ENCODE measurements around the gene CPA2. TPM values are rescaled to one million over a fixed set of nuclear protein-coding genes. Genes with fewer than 3 reads are reported as not detected.

Gene CPA2
- total and polyA plus RNA-seq, 7 donors: 0.23 to 0.32 (median 0.30) TPM; not detected in 4

- ATAC-seq (no peak), DNase-seq (no peak)
- WGBS, 3 donors: 89 to 92% (median 90%) methylated on average over 4 of the region's 4 CpGs
- Histone ChIP-seq H3K9me3 (no peaks in the 10 kb centered on the region), H3K36me3 (ENCODE audit: insufficient read depth in 1 of 2, low read depth in 1 of 2) (no peaks in the 10 kb centered on the region), H3K4me3 (no peak overlapping the region), H3K27me3 (ENCODE audit: insufficient read depth in 3 of 3, low read length in 2 of 3) (no peaks in the 10 kb centered on the region), H3K27ac (no peak overlapping the region), H3K4me1 (no peaks in the 10 kb centered on the region)
- intact Hi-C loops (cut with DNase I): no loop called here
- TF ChIP-seq CTCF (IDR thresholded peaks at IDR 0.05): no peak
These were observed 21.5 kb downstream of the CPA2 start for GRCh38 chr7:130288168-130288567.

GRCh38 chr7:130288829-130289228 lies 22.2 kb downstream of the CPA2 start:
- H3K9me3 ChIP-seq: no peaks in the 10 kb centered on the region
- no peaks in the 10 kb centered on the region for H3K4me1 ChIP-seq
- DNase-seq: no peak
- no peaks in the 10 kb centered on the region for H3K36me3 ChIP-seq (ENCODE audit: insufficient read depth in 1 of 2, low read depth in 1 of 2)
- no peak for TF ChIP-seq CTCF (IDR thresholded peaks at IDR 0.05)
- intact Hi-C loops (cut with DNase I): no loop called here
- ATAC-seq: no peak
- no peaks in the 10 kb centered on the region for H3K27me3 ChIP-seq (ENCODE audit: insufficient read depth in 3 of 3, low read length in 2 of 3)
- H3K27ac ChIP-seq: no peak overlapping the region
- WGBS, 3 donors: 65% methylated on average over 5 of the region's 5 CpGs
- H3K4me3 ChIP-seq: no peak overlapping the region

- TF ChIP-seq CTCF (IDR thresholded peaks at IDR 0.05): no peak
- Histone ChIP-seq H3K27ac (no peak overlapping the region), H3K4me1 (no peaks in the 10 kb centered on the region), H3K27me3 (ENCODE audit: insufficient read depth in 3 of 3, low read length in 2 of 3) (no peaks in the 10 kb centered on the region), H3K9me3 (no peaks in the 10 kb centered on the region), H3K4me3 (no peak overlapping the region), H3K36me3 (ENCODE audit: insufficient read depth in 1 of 2, low read depth in 1 of 2) (no peaks in the 10 kb centered on the region)
- ATAC-seq: no peak
- intact Hi-C loops (cut with DNase I): no loop called here
- 91 to 92% (median 91%) methylated on average over 9 of the region's 9 CpGs for WGBS, 3 donors
- DNase-seq: no peak
These were observed 22.8 kb downstream of the CPA2 start for GRCh38 chr7:130289478-130289877.

DNA sequence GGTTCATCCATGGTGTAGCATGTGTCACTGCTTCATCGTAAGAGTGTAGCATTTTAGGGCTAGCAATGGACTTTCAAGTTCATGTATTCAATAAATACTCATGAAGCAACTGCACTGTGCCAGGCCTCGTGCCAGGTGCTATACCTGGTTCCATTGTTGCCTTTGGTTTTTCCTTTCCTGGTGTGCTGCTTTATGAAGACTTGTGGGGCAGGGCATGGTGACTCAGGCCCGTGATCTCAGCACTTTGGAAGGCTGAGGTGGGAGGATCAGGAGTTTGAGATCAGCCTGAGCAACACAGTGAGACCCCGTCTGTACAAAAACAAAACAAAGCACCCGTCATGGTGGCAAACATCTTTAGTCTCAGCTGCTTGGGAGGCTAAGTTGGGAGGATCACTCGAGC lies 24.1 kb downstream of the CPA2 start:
- Histone ChIP-seq H3K36me3 (ENCODE audit: insufficient read depth in 1 of 2, low read depth in 1 of 2) (no peaks in the 10 kb centered on the region), H3K27ac (no peak overlapping the region), H3K9me3 (no peaks in the 10 kb centered on the region), H3K27me3 (ENCODE audit: insufficient read depth in 3 of 3, low read length in 2 of 3) (peaks cover 0 to 3% (median 0%) of the 10 kb centered on the region in 3 donors), H3K4me3 (no peak overlapping the region), H3K4me1 (no peaks in the 10 kb centered on the region)
- 91 to 97% (median 96%) methylated on average over 6 of the region's 6 CpGs for WGBS, 3 donors
- no peak for DNase-seq
- no peak for ATAC-seq
- intact Hi-C loops (cut with DNase I): no loop called here
- TF ChIP-seq CTCF (IDR thresholded peaks at IDR 0.05): no peak

GRCh38 chr7:130292682-130293257 lies 26.1 kb downstream of the CPA2 start, which contains the start of gene CPA4:
Gene CPA4, plus strand, starts transcription at chr7:130293161. Its CDS starts 20 bp downstream, at chr7:130293181.
- Histone ChIP-seq H3K27me3 (ENCODE audit: insufficient read depth in 3 of 3, low read length in 2 of 3) (peaks cover 0 to 3% (median 0%) of the 10 kb centered on the region in 3 donors), H3K4me3 (no peak within 1 kb of the TSS), H3K9me3 (no peaks in the 10 kb centered on the region), H3K27ac (peak within 1 kb of the TSS; percentile 33), H3K4me1 (no peaks in the 10 kb centered on the region), H3K36me3 (ENCODE audit: insufficient read depth in 1 of 2, low read depth in 1 of 2) (no peaks in the 10 kb centered on the region)
- ATAC-seq (peak; percentile 73 to 94 (median 90)), DNase-seq (peak in 1 of 2 donors; percentile 48)
- intact Hi-C loops (cut with DNase I): no loop called here
- WGBS, 3 donors: 16 to 21% (median 17%) methylated on average over 1 of the region's 1 CpG
- no peak for TF ChIP-seq CTCF (IDR thresholded peaks at IDR 0.05)
